HCT116 (cell line): ENCODE measurements around the gene CSF1R. TPM values are rescaled to one million over a fixed set of nuclear protein-coding genes. Genes with fewer than 3 reads are reported as not detected.

ENCODE experiments used
- ATAC-seq: fragments of 200-7000 bp; cut with Tn5 transposase; 2 replicates; pipeline ENCODE4 v1.9.1; 2020; ENCODE audit warnings: mild to moderate bottlenecking, moderate library complexity
- BruUV-seq: library from RNA; stranded (reverse); fragments of 400-500 nt; replicated peaks from 2 replicates; lab custom pipeline; 2021; lab: Mats Ljungman, UMichigan
- CTCF ChIA-PET: fragments of 300-600 bp; sonication (Branson Sonifier 250); formaldehyde crosslinking; loops from one replicate; lab custom pipeline; 2021; ENCODE audit warnings: antibody characterized with exemption; lab: Charles Lee
- POLR2A ChIA-PET: fragments of 300-600, 350-600 bp; sonication (Branson Sonifier 250); formaldehyde crosslinking; loops from one replicate; lab custom pipeline; 2021; ENCODE audit warnings: antibody characterized with exemption; lab: Charles Lee
- RAD21 ChIA-PET, 2 experiments: fragments of 300-600 bp; sonication (Branson Sonifier 250); formaldehyde crosslinking; loops; one replicate each; lab custom pipeline; 2023; ENCODE audit warnings: low total read pairs in 2 of 2; ENCODE audit not compliant: uncharacterized antibody in 2 of 2, unreplicated experiment in 2 of 2, low non-redundant PET in 1 of 2; lab: Charles Lee
- DNase-seq: peaks from one replicate; pipeline ENCODE4 v3.0.0-alpha.2; 2010; ENCODE audit warnings: low read depth, low spot score
- H2AFZ ChIP-seq: fragments of 200-600 bp; shearing (Covaris generic), sonication (generic); 2 replicates; pipeline ENCODE4 v1.6.1; 2017; ENCODE audit warnings: low read depth, mixed run types, mixed read lengths, antibody characterized with exemption, low read length; ENCODE audit not compliant: poor library complexity, severe bottlenecking
- H3K27ac ChIP-seq: 2 replicates; pipeline ENCODE4 v1.5.1; 2012; ENCODE audit warnings: low read depth, low read length
- H3K27me3 ChIP-seq: fragments of 200-600 bp; sonication (generic); 2 replicates; pipeline ENCODE4 v1.6.1; 2016; ENCODE audit warnings: mixed run types, low read length, mixed read lengths; ENCODE audit not compliant: insufficient read depth
- H3K36me3 ChIP-seq, 2 experiments: fragments of 200-500 bp in 1 of 2; fragments of 200-600 bp in 1 of 2; sonication (Bioruptor generic) in 1 of 2; sonication (generic) in 1 of 2; 2 replicates each; pipeline versions ENCODE4 v1.5.1 to v1.6.1; 2014 to 2016; ENCODE audit warnings: low read length in 2 of 2, inconsistent platforms in 1 of 2, mixed read lengths in 1 of 2, mixed run types in 1 of 2; ENCODE audit not compliant: insufficient read depth in 2 of 2, control insufficient read depth in 1 of 2
- H3K4me1 ChIP-seq, 2 experiments: fragments of 200-600 bp in 1 of 2; sonication (generic) in 1 of 2; 2 replicates each; pipeline versions ENCODE4 v1.5.1 to v1.6.1; 2012 to 2017; ENCODE audit warnings: low read length in 2 of 2, inconsistent platforms in 1 of 2, mild to moderate bottlenecking in 1 of 2, mixed read lengths in 1 of 2, mixed run types in 1 of 2, moderate library complexity in 1 of 2; ENCODE audit not compliant: insufficient read depth in 2 of 2, control insufficient read depth in 1 of 2
- H3K4me2 ChIP-seq: fragments of 200-600 bp; sonication (generic); 2 replicates; pipeline ENCODE4 v1.6.1; 2017; ENCODE audit warnings: mixed run types, low read length, mixed read lengths
- H3K4me3 ChIP-seq, 2 experiments: fragments of 200-600 bp in 1 of 2; sonication (generic) in 1 of 2; replicated peaks in 1 of 2; 2 replicates each; pipeline ENCODE4 v1.5.1; 2011 to 2016; ENCODE audit warnings: low read length in 2 of 2, control low read depth in 1 of 2, low read depth in 1 of 2, mild to moderate bottlenecking in 1 of 2, mixed read lengths in 1 of 2, mixed run types in 1 of 2
- H3K79me2 ChIP-seq: fragments of 200-600 bp; sonication (generic); 2 replicates; pipeline ENCODE4 v1.6.1; 2017; ENCODE audit warnings: mild to moderate bottlenecking, mixed run types, low read length, moderate library complexity, mixed read lengths; ENCODE audit not compliant: insufficient read depth
- H3K9ac ChIP-seq: fragments of 200-600 bp; sonication (generic); 2 replicates; pipeline ENCODE4 v1.6.1; 2016; ENCODE audit warnings: low read length, mixed read lengths
- H3K9me2 ChIP-seq: fragments of 200-600 bp; sonication (generic), shearing (Covaris generic); 2 replicates; pipeline ENCODE4 v1.6.1; 2017; ENCODE audit warnings: mixed run types, mild to moderate bottlenecking, moderate library complexity; ENCODE audit not compliant: insufficient read depth
- H3K9me3 ChIP-seq, 2 experiments: fragments of 200-500 bp in 1 of 2; fragments of 200-600 bp in 1 of 2; sonication (Bioruptor generic) in 1 of 2; sonication (generic) in 1 of 2; 2 replicates each; pipeline ENCODE4 v1.6.1; 2014 to 2017; ENCODE audit warnings: low read length in 2 of 2, mixed read lengths in 2 of 2, inconsistent platforms in 1 of 2, low read depth in 1 of 2, mild to moderate bottlenecking in 1 of 2, mixed run types in 1 of 2, moderate library complexity in 1 of 2; ENCODE audit not compliant: control insufficient read depth in 1 of 2, insufficient read depth in 1 of 2
- H4K20me1 ChIP-seq: fragments of 200-600 bp; sonication (generic), shearing (Covaris generic); 2 replicates; pipeline ENCODE4 v1.6.1; 2017; ENCODE audit warnings: mixed run types, mild to moderate bottlenecking, moderate library complexity; ENCODE audit not compliant: insufficient read depth
- ATF3 ChIP-seq: IDR thresholded peaks from 2 replicates; pipeline ENCODE4 v1.6.1; 2012
- CBX3 ChIP-seq: IDR thresholded peaks from 2 replicates; pipeline ENCODE4 v1.6.1; 2012; ENCODE audit warnings: low read depth
- CEBPB ChIP-seq: IDR thresholded peaks from 2 replicates; pipeline ENCODE4 v1.6.1; 2012; ENCODE audit warnings: low read depth
- EGR1 ChIP-seq: IDR thresholded peaks from 2 replicates; pipeline ENCODE4 v1.6.1; 2012; ENCODE audit warnings: low read depth
- EZH2 ChIP-seq: fragments of 200-600 bp; sonication (generic); IDR thresholded peaks from 2 replicates; pipeline ENCODE4 v1.6.1; 2017; ENCODE audit warnings: antibody characterized with exemption, mixed run types
- FOSL1 ChIP-seq: IDR thresholded peaks from 2 replicates; pipeline ENCODE4 v1.6.1; 2012; ENCODE audit warnings: low read depth
- JUND ChIP-seq: IDR thresholded peaks from 2 replicates; pipeline ENCODE4 v1.6.1; 2012
- RAD21 ChIP-seq: IDR thresholded peaks from 2 replicates; pipeline ENCODE4 v1.6.1; 2012; ENCODE audit warnings: low read depth, mild to moderate bottlenecking
- SIN3A ChIP-seq: IDR thresholded peaks from 2 replicates; pipeline ENCODE4 v1.6.1; 2012; ENCODE audit warnings: low read depth
- SP1 ChIP-seq: IDR thresholded peaks from 2 replicates; pipeline ENCODE4 v1.6.1; 2012; ENCODE audit warnings: low read depth
- SRF ChIP-seq: IDR thresholded peaks from 2 replicates; pipeline ENCODE4 v1.6.1; 2012; ENCODE audit warnings: low read depth
- YY1 ChIP-seq: IDR thresholded peaks from 2 replicates; pipeline ENCODE4 v1.6.1; 2011; ENCODE audit warnings: low read length, low read depth, moderate library complexity, mild to moderate bottlenecking; ENCODE audit not compliant: insufficient replicate concordance; ENCODE audit errors: extremely low read depth
- ZFX ChIP-seq: fragments of 450-650 bp; IDR thresholded peaks from 2 replicates; pipeline ENCODE4 v1.6.1; 2017
- ZNF274 ChIP-seq: fragments of 200-500 bp; sonication (Bioruptor generic); IDR thresholded peaks from 2 replicates; pipeline ENCODE4 v1.6.1; 2014; ENCODE audit warnings: mild to moderate bottlenecking, low read depth, low read length, inconsistent platforms
- intact Hi-C: fragments of 100-400 bp; cut with micrococcal nuclease; formaldehyde crosslinking; loops from 2 replicates; pipeline ENCODE4 v1.10.0; 2022
- total RNA-seq: library from RNA; stranded (reverse); gene quantifications from one replicate; pipeline ENCODE4 v1.2.1, GENCODE V29; 2021; ENCODE audit not compliant: unreplicated experiment
- TF ChIP-seq, protein P1 (sequence below): IDR thresholded peaks from 2 replicates; pipeline ENCODE4 v1.6.1; 2011; ENCODE audit warnings: mild to moderate bottlenecking, low read length, moderate library complexity; ENCODE audit not compliant: insufficient replicate concordance; ENCODE audit errors: extremely low read depth
- TF ChIP-seq, protein P2 (sequence below): IDR thresholded peaks from 2 replicates; pipeline ENCODE4 v1.6.1; 2012; ENCODE audit warnings: low read depth
- TF ChIP-seq, protein P3 (sequence below): IDR thresholded peaks from 2 replicates; pipeline ENCODE4 v1.6.1; 2012
- TF ChIP-seq, protein P4 (sequence below), 3 experiments: fragments of 200-600 bp in 1 of 3; sonication (generic) in 1 of 3; IDR thresholded peaks in 2 of 3; conservative IDR thresholded peaks in 1 of 3; 2 replicates each; pipeline ENCODE4 v1.5.1; 2012 to 2017; ENCODE audit warnings: low read depth in 2 of 3, low read length in 2 of 3, antibody characterized with exemption in 1 of 3, borderline replicate concordance in 1 of 3, control low read depth in 1 of 3, mild to moderate bottlenecking in 1 of 3, mixed read lengths in 1 of 3, mixed run types in 1 of 3, moderate library complexity in 1 of 3; ENCODE audit not compliant: insufficient read depth in 1 of 3

Gene CSF1R
- total RNA-seq, 1 experiment from 2014 or later: 0.17 TPM

GRCh38 chr5:150066901-150067396 lies 19.4 kb downstream of the CSF1R start:
- DNase-seq (no peak), ATAC-seq (no peak)
- no peak overlapping the region for H3K4me3 ChIP-seq
- H3K4me1 ChIP-seq: peaks cover 0 to 3% of the 10 kb centered on the region in 2 experiments; a peak in 1 of 4 replicates
- H2AFZ ChIP-seq: no peak overlapping the region
- BruUV-seq: no TSS peak
- no peaks in the 10 kb centered on the region for H3K27me3 ChIP-seq
- no peak overlapping the region for H3K4me2 ChIP-seq
- CTCF ChIA-PET: no interaction called here
- H3K9me2 ChIP-seq: no peaks in the 10 kb centered on the region
- RAD21 ChIA-PET: no interaction called here
- no peak overlapping the region for H3K27ac ChIP-seq
- intact Hi-C loops: no loop called here
- POLR2A ChIA-PET: no interaction called here
- H3K9ac ChIP-seq: no peak overlapping the region
- no peaks in the 10 kb centered on the region for H4K20me1 ChIP-seq
- TF ChIP-seq EGR1 (no peak), SRF (no peak), YY1 (no peak), EZH2 (no peak), ZFX (no peak), ATF3 (no peak), CEBPB (no peak), RAD21 (no peak), FOSL1 (no peak), SP1 (no peak), JUND (no peak), SIN3A (no peak), ZNF274 (no peak), CBX3 (no peak)
- TF ChIP-seq, protein P1, sequence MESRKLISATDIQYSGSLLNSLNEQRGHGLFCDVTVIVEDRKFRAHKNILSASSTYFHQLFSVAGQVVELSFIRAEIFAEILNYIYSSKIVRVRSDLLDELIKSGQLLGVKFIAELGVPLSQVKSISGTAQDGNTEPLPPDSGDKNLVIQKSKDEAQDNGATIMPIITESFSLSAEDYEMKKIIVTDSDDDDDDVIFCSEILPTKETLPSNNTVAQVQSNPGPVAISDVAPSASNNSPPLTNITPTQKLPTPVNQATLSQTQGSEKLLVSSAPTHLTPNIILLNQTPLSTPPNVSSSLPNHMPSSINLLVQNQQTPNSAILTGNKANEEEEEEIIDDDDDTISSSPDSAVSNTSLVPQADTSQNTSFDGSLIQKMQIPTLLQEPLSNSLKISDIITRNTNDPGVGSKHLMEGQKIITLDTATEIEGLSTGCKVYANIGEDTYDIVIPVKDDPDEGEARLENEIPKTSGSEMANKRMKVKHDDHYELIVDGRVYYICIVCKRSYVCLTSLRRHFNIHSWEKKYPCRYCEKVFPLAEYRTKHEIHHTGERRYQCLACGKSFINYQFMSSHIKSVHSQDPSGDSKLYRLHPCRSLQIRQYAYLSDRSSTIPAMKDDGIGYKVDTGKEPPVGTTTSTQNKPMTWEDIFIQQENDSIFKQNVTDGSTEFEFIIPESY: no peak
- TF ChIP-seq, protein P2, sequence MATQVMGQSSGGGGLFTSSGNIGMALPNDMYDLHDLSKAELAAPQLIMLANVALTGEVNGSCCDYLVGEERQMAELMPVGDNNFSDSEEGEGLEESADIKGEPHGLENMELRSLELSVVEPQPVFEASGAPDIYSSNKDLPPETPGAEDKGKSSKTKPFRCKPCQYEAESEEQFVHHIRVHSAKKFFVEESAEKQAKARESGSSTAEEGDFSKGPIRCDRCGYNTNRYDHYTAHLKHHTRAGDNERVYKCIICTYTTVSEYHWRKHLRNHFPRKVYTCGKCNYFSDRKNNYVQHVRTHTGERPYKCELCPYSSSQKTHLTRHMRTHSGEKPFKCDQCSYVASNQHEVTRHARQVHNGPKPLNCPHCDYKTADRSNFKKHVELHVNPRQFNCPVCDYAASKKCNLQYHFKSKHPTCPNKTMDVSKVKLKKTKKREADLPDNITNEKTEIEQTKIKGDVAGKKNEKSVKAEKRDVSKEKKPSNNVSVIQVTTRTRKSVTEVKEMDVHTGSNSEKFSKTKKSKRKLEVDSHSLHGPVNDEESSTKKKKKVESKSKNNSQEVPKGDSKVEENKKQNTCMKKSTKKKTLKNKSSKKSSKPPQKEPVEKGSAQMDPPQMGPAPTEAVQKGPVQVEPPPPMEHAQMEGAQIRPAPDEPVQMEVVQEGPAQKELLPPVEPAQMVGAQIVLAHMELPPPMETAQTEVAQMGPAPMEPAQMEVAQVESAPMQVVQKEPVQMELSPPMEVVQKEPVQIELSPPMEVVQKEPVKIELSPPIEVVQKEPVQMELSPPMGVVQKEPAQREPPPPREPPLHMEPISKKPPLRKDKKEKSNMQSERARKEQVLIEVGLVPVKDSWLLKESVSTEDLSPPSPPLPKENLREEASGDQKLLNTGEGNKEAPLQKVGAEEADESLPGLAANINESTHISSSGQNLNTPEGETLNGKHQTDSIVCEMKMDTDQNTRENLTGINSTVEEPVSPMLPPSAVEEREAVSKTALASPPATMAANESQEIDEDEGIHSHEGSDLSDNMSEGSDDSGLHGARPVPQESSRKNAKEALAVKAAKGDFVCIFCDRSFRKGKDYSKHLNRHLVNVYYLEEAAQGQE: no peak
- TF ChIP-seq, protein P3, sequence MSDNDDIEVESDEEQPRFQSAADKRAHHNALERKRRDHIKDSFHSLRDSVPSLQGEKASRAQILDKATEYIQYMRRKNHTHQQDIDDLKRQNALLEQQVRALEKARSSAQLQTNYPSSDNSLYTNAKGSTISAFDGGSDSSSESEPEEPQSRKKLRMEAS: no peak
- TF ChIP-seq, protein P4, sequence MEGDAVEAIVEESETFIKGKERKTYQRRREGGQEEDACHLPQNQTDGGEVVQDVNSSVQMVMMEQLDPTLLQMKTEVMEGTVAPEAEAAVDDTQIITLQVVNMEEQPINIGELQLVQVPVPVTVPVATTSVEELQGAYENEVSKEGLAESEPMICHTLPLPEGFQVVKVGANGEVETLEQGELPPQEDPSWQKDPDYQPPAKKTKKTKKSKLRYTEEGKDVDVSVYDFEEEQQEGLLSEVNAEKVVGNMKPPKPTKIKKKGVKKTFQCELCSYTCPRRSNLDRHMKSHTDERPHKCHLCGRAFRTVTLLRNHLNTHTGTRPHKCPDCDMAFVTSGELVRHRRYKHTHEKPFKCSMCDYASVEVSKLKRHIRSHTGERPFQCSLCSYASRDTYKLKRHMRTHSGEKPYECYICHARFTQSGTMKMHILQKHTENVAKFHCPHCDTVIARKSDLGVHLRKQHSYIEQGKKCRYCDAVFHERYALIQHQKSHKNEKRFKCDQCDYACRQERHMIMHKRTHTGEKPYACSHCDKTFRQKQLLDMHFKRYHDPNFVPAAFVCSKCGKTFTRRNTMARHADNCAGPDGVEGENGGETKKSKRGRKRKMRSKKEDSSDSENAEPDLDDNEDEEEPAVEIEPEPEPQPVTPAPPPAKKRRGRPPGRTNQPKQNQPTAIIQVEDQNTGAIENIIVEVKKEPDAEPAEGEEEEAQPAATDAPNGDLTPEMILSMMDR (IDR thresholded peaks at IDR 0.05 in 2 of 3, conservative IDR thresholded peaks at IDR 0.05 in 1 of 3; ENCODE audit: borderline replicate concordance in 1 of 3, insufficient read depth in 1 of 3, low read depth in 2 of 3, low read length in 2 of 3): no peak
- H3K9me3 ChIP-seq: no peaks in the 10 kb centered on the region
- H3K79me2 ChIP-seq: no peaks in the 10 kb centered on the region
- H3K36me3 ChIP-seq: no peaks in the 10 kb centered on the region
